ENCODE measurements around the gene TTC9. TPM values are rescaled to one million over a fixed set of nuclear protein-coding genes. Genes with fewer than 3 reads are reported as not detected.

TTC9 gene
- total RNA-seq, 1 experiment from 2014 or later = 0.49 TPM

- no peak overlapping the region for H3K4me3 ChIP-seq (ENCODE audit: low read depth in 2 of 2, low read length in 2 of 2)
- H3K9me3 ChIP-seq (ENCODE audit: control insufficient read depth, insufficient read depth, low read depth, low read length) = no peaks in the 10 kb centered on the region
- intact Hi-C loops (cut with micrococcal nuclease; ENCODE audit: unreplicated experiment) (loop anchor here (5.0 kb wide), 1 partner anchor 97 kb away; no protein-coding TSS in a partner anchor), in situ Hi-C loops (cut with HindIII; ENCODE audit: low pct_unique_long_range_greater_than_20kb, low sequenced_read_pairs) (no loop called here)
- peak; percentile 13 for DNase-seq (ENCODE audit: low read depth, low spot score)
- ChIA-PET POLR2A (no interaction called here), CTCF (interaction anchor here (0.6 to 0.7 kb wide), 2 partner anchors 67 to 454 kb away, joined by 3 to 4 read pairs; no protein-coding TSS in a partner anchor)
- BruUV-seq (replicated peaks) = no TSS peak
- H3K4me1 ChIP-seq (ENCODE audit: control insufficient read depth, insufficient read depth, low read length) = no peaks in the 10 kb centered on the region
- no peaks in the 10 kb centered on the region for H3K36me3 ChIP-seq (ENCODE audit: control insufficient read depth, insufficient read depth, low read length)
- H3K27ac ChIP-seq (ENCODE audit: low read length) = no peak overlapping the region
- H3K27me3 ChIP-seq (ENCODE audit: control insufficient read depth, insufficient read depth, low read length) = no peaks in the 10 kb centered on the region
- TF ChIP-seq SIN3A (IDR thresholded peaks at IDR 0.05; ENCODE audit: borderline replicate concordance, insufficient read depth, low read depth, low read length) (no peak), REST (IDR thresholded peaks at IDR 0.05; ENCODE audit: insufficient read depth in 1 of 2, low read depth in 2 of 2, low read length in 1 of 2) (no peak), POLR2AphosphoS5 (IDR thresholded peaks at IDR 0.05; ENCODE audit: low read depth, low read length) (no peak), TCF7L2 (IDR thresholded peaks at IDR 0.05; ENCODE audit: low read depth, low read length) (no peak), CTCF (IDR thresholded peaks at IDR 0.05) (peak; percentile 69)
- ATAC-seq = no peak
Observed at GRCh38 chr14:70714055-70714550, 72.4 kb downstream of the TTC9 start.

- no peaks in the 10 kb centered on the region for H3K9me3 ChIP-seq (ENCODE audit: control insufficient read depth, insufficient read depth, low read depth, low read length)
- H3K4me3 ChIP-seq (ENCODE audit: low read depth in 2 of 2, low read length in 2 of 2) = no peak overlapping the region
- H3K27ac ChIP-seq (ENCODE audit: low read length) = no peak overlapping the region
- CTCF ChIA-PET = no interaction called here
- DNase-seq (ENCODE audit: low read depth, low spot score) = no peak
- H3K27me3 ChIP-seq (ENCODE audit: control insufficient read depth, insufficient read depth, low read length) = no peaks in the 10 kb centered on the region
- BruUV-seq (replicated peaks) = no TSS peak
- no peak for ATAC-seq
- POLR2A ChIA-PET = no interaction called here
- in situ Hi-C loops (cut with HindIII; ENCODE audit: low pct_unique_long_range_greater_than_20kb, low sequenced_read_pairs) = no loop called here
- H3K4me1 ChIP-seq (ENCODE audit: control insufficient read depth, insufficient read depth, low read length) = no peaks in the 10 kb centered on the region
- TF ChIP-seq SIN3A (IDR thresholded peaks at IDR 0.05; ENCODE audit: borderline replicate concordance, insufficient read depth, low read depth, low read length) (no peak), CTCF (IDR thresholded peaks at IDR 0.05) (no peak), TCF7L2 (IDR thresholded peaks at IDR 0.05; ENCODE audit: low read depth, low read length) (no peak), POLR2AphosphoS5 (IDR thresholded peaks at IDR 0.05; ENCODE audit: low read depth, low read length) (no peak), REST (IDR thresholded peaks at IDR 0.05; ENCODE audit: insufficient read depth in 1 of 2, low read depth in 2 of 2, low read length in 1 of 2) (no peak)
- intact Hi-C loops (cut with micrococcal nuclease; ENCODE audit: unreplicated experiment) = no loop called here
- H3K36me3 ChIP-seq (ENCODE audit: control insufficient read depth, insufficient read depth, low read length) = no peaks in the 10 kb centered on the region
Observed at GRCh38 chr14:70716483-70716882, 74.8 kb downstream of the TTC9 start.

Measured in Panc1 (cell line).